NCI-H748 (cell line): ENCODE results near the gene DACT2.
"Not testable (repeated sequence)": the region's sequence is repeated elsewhere in the genome, so short reads cannot be mapped to it uniquely, and the experiment has no call there.

Source experiments
- DNase-seq: peaks from one replicate; lab custom pipeline; 2025; ENCODE audit not compliant: unreplicated experiment; lab: John Stamatoyannopoulos, UW

The DACT2 gene

GRCh38 chr6:168267779-168268178, 51.8 kb downstream of the DACT2 start:
- DNase-seq, result not testable (repeated sequence)

- no peak for DNase-seq
Observed at GRCh38 chr6:168265827-168266815, 53.5 kb downstream of the DACT2 start.

GRCh38 chr6:168265394-168265793, 54.2 kb downstream of the DACT2 start:
- no peak for DNase-seq

DNA sequence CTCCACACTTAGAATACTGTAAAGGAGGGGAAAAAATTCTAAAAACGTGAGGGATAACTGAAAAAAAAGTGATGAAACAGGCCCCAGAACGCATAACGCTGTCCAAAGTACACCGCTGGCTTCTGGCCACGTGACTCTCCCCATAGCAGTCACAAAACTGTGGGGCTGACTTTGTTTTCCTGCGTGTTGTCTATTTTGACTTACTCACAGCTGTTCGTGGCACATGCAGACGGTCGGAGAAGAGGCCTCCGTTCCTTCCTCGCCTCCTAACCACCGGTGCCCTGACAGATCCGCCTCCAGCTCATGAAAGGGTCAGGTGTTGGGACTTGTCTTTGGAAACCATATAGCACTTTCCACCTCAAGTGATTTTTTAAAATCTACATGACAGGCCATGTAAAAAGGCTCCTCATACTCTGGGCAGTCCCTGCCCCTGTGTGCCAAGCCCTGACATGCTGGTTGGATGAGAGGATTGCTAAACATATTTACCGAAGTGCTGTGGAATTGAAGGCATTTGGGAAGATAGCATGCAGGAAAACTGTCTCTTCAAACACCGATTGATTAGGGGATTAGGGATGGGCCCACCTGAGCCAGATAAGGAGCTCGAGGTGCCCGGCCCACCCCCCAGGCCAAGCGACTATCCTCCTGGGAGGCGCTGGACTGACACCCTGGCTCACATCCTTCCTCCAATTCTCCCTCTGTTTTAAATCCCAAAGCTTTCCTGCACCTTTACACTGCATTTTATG, 54.8 kb downstream of the DACT2 start:
- no peak for DNase-seq

DNA sequence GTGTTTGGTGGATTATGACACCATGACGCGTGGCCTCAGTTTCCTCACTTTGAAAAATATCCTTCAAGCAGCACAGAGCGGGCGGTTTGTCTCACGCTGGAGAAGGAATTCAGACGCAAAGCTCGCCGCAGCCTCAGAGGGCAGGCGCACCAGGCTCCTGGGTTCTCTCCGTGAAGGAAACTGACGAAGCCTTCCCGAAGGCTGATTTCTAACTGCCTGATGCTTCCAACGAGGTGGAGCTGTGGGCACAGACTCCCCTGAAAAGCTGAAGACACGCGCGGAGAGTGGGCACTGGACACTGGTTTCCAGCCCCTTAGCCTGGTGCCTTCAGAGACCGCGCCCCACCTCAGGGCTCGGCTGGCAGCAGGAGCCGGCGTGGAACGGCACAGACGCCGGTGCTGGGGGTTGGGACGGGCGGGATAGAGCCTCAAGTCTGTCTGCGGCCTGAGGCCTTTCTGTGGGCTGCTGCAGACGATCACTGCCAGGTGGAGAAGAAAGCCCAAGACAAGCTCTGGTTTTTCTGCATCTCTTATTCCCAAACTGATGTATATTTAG, 56.1 kb downstream of the DACT2 start:
- DNase-seq, result no peak

DNA sequence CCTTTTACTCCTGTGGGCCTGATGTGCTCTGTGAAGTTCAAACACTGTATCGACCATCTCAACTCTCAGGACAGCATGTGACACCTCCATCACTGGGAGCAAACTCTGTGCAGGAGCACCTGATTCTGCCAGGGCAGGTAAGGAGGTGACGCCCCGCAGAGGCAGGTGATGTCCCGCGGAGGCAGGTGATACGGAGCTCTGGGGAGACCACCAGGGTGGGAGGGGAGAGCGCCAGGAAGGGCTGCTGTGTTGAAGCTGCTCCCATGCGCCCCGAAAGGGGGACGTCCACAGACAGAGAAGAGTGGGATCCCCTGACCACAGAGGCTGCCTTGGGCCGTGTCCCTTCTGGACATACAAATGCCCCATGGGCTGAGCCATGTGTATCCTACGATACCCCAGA, 58.3 kb downstream of the DACT2 start:
- DNase-seq, result no peak

- no peak for DNase-seq
Observed at GRCh38 chr6:168260420-168260987, 59.1 kb downstream of the DACT2 start.

GRCh38 chr6:168258795-168259194, 60.8 kb downstream of the DACT2 start:
- no peak for DNase-seq

DNA sequence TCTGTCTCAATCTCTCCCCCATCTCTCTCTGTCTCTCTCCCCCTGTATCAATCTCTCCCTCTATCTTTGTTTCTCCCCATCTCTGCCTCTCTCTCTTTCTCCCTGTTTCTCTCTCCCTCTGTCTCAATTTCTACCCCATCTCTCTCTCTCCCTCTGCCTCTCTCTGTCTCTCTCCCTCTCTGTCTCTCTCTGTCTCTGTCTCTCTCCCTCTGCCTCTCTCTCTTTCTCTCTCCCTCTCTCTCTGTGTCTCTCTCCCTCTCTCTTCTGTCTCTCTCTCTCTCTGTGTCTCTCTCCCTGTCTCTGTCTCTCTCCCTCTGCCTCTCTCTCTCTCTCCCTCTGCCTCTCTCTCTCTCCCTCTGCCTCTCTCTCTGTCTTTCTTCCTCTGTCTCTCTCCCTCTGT, 62.6 kb downstream of the DACT2 start:
- DNase-seq, result no peak
